WTC11 (cell line): ENCODE data around the gene TLR4. TPM values are rescaled to one million over a fixed set of nuclear protein-coding genes. Genes with fewer than 3 reads are reported as not detected.

ENCODE experiments used
- ATAC-seq: fragments of 200-7000 bp; cut with Tn5 transposase; 2 replicates; pipeline ENCODE4 v1.10.0; 2021; ENCODE audit warnings: mild to moderate bottlenecking, moderate library complexity
- CTCF ChIA-PET: fragments of 300-600 bp; sonication (Branson Sonifier 250); formaldehyde crosslinking; loops from one replicate; lab custom pipeline; 2021; ENCODE audit warnings: antibody characterized with exemption; lab: Charles Lee
- POLR2A ChIA-PET: fragments of 350-600 bp; sonication (Branson Sonifier 250); formaldehyde crosslinking; loops from one replicate; lab custom pipeline; 2021; ENCODE audit warnings: antibody characterized with exemption; lab: Charles Lee
- DNase-seq: peaks from one replicate; pipeline ENCODE4 v3.0.0; 2021; ENCODE audit warnings: low spot score
- H3K27ac Mint-ChIP-seq: 2 replicates; pipeline ENCODE4 v1.8.0; 2021; ENCODE audit warnings: mixed read lengths
- H3K27me3 Mint-ChIP-seq: 2 replicates; pipeline ENCODE4 v1.8.0; 2021; ENCODE audit warnings: low read depth, mild to moderate bottlenecking, moderate library complexity, mixed read lengths
- H3K36me3 Mint-ChIP-seq: 2 replicates; pipeline ENCODE4 v1.8.0; 2021; ENCODE audit warnings: mixed read lengths
- H3K4me1 Mint-ChIP-seq: 2 replicates; pipeline ENCODE4 v1.8.0; 2022; ENCODE audit warnings: mixed read lengths
- H3K4me3 Mint-ChIP-seq: 2 replicates; pipeline ENCODE4 v1.8.0; 2021; ENCODE audit warnings: mild to moderate bottlenecking, moderate library complexity, mixed read lengths
- H3K9me3 Mint-ChIP-seq: 2 replicates; pipeline ENCODE4 v1.8.0; 2021; ENCODE audit warnings: mixed read lengths
- AFF4 ChIP-seq: sonication (generic); formaldehyde crosslinking; IDR thresholded peaks from 2 replicates; pipeline ENCODE4 v1.8.1; 2023; ENCODE audit warnings: mild to moderate bottlenecking, missing genetic modification reagents, borderline replicate concordance
- AR ChIP-seq: fragments of 250-450 bp; sonication (Bioruptor Pico); IDR thresholded peaks from 2 replicates; pipeline ENCODE4 v1.9.0; 2021; ENCODE audit warnings: mild to moderate bottlenecking
- ARID4B ChIP-seq: sonication (generic); formaldehyde crosslinking; IDR thresholded peaks from 2 replicates; pipeline ENCODE4 v1.8.0; 2023; ENCODE audit warnings: missing genetic modification reagents, mild to moderate bottlenecking, borderline replicate concordance
- CDX4 ChIP-seq: fragments of 250-450 bp; sonication (Bioruptor Pico); IDR thresholded peaks from 2 replicates; pipeline ENCODE4 v1.9.0; 2021; ENCODE audit warnings: moderate library complexity, mild to moderate bottlenecking, inconsistent platforms, borderline replicate concordance
- CREM ChIP-seq: sonication (generic); formaldehyde crosslinking; IDR thresholded peaks from 2 replicates; pipeline ENCODE4 v1.8.1; 2022; ENCODE audit warnings: mild to moderate bottlenecking, missing genetic modification reagents, moderate library complexity
- CTCF ChIP-seq: fragments of 200-600 bp; IDR thresholded peaks from 2 replicates; pipeline ENCODE4 v1.8.0; 2022; ENCODE audit warnings: antibody characterized with exemption
- E2F1 ChIP-seq: sonication (generic); formaldehyde crosslinking; IDR thresholded peaks from 2 replicates; pipeline ENCODE4 v1.8.0; 2022; ENCODE audit warnings: mild to moderate bottlenecking, missing genetic modification reagents
- GTF2I ChIP-seq: fragments of 250-450 bp; sonication (Bioruptor Pico); conservative IDR thresholded peaks from 2 replicates; pipeline ENCODE4 v1.4.0; 2021; ENCODE audit warnings: mild to moderate bottlenecking
- HMGXB4 ChIP-seq: sonication (generic); formaldehyde crosslinking; IDR thresholded peaks from 2 replicates; pipeline ENCODE4 v1.8.1; 2023; ENCODE audit warnings: mild to moderate bottlenecking, moderate library complexity, missing genetic modification reagents
- JAZF1 ChIP-seq: fragments of 250-450 bp; sonication (Bioruptor Pico); IDR thresholded peaks from 2 replicates; pipeline ENCODE4 v1.9.0; 2021; ENCODE audit warnings: moderate library complexity, mild to moderate bottlenecking, inconsistent platforms
- OVOL2 ChIP-seq: fragments of 250-450 bp; sonication (Bioruptor Pico); IDR thresholded peaks from 2 replicates; pipeline ENCODE4 v1.9.0; 2021; ENCODE audit warnings: mild to moderate bottlenecking, borderline replicate concordance
- PRRX2 ChIP-seq: fragments of 250-450 bp; sonication (Bioruptor Pico); IDR thresholded peaks from 2 replicates; pipeline ENCODE4 v1.8.0; 2021; ENCODE audit warnings: mild to moderate bottlenecking
- SMAD3 ChIP-seq: sonication (generic); formaldehyde crosslinking; IDR thresholded peaks from 2 replicates; pipeline ENCODE4 v1.8.0; 2022; ENCODE audit warnings: missing genetic modification reagents, mild to moderate bottlenecking, borderline replicate concordance
- TEAD4 ChIP-seq: sonication (generic); formaldehyde crosslinking; IDR thresholded peaks from 2 replicates; pipeline ENCODE4 v1.8.0; 2022; ENCODE audit warnings: mild to moderate bottlenecking, missing genetic modification reagents
- TP53 ChIP-seq: sonication (generic); formaldehyde crosslinking; IDR thresholded peaks from 2 replicates; pipeline ENCODE4 v1.8.1; 2023; ENCODE audit warnings: mild to moderate bottlenecking, missing genetic modification reagents
- ZNF219 ChIP-seq: sonication (generic); formaldehyde crosslinking; IDR thresholded peaks from 2 replicates; pipeline ENCODE4 v1.8.0; 2023; ENCODE audit warnings: missing genetic modification reagents, mild to moderate bottlenecking, borderline replicate concordance
- ZNF423 ChIP-seq: fragments of 250-450 bp; sonication (Bioruptor Pico); IDR thresholded peaks from 2 replicates; pipeline ENCODE4 v2.1.2; 2022; ENCODE audit warnings: mild to moderate bottlenecking, moderate library complexity
- total RNA-seq: library from RNA; stranded (reverse); gene quantifications from 3 replicates; pipeline ENCODE4 v1.2.3, GENCODE V29; 2021

TLR4 gene
- total RNA-seq, 1 experiment from 2014 or later: 0.11 TPM

- TF ChIP-seq AFF4 (CRISPR knock-in tag) (no peak), E2F1 (CRISPR knock-in tag) (no peak), CREM (CRISPR knock-in tag) (no peak), CDX4 (CRISPR knock-in tag) (no peak), JAZF1 (CRISPR knock-in tag) (no peak), GTF2I (CRISPR knock-in tag) (no peak), TEAD4 (no peak), ARID4B (no peak), OVOL2 (no peak), AR (no peak), TP53 (CRISPR knock-in tag) (no peak), PRRX2 (CRISPR knock-in tag) (no peak), SMAD3 (CRISPR knock-in tag) (no peak), HMGXB4 (CRISPR knock-in tag) (no peak), CTCF (no peak), ZNF423 (CRISPR knock-in tag) (no peak), ZNF219 (CRISPR knock-in tag) (no peak)
- TF ChIP-seq, all 79 proteins: peak for 0
- no peak for DNase-seq
- ChIA-PET CTCF (no interaction called here), POLR2A (no interaction called here)
- Mint-ChIP-seq H3K27me3 (no peaks in the 10 kb centered on the region), H3K27ac (no peak overlapping the region), H3K4me3 (no peak overlapping the region), H3K36me3 (no peaks in the 10 kb centered on the region), H3K9me3 (no peaks in the 10 kb centered on the region), H3K4me1 (no peaks in the 10 kb centered on the region)
- no peak for ATAC-seq
These were observed 28.3 kb downstream of the TLR4 start for GRCh38 chr9:117732494-117732893.
